ENCODE data around the gene RIMBP2.

- TF ChIP-seq POLR2A (IDR thresholded peaks at IDR 0.05) (no peak), EP300 (IDR thresholded peaks at IDR 0.05) (no peak)
- TF ChIP-seq, protein P1, sequence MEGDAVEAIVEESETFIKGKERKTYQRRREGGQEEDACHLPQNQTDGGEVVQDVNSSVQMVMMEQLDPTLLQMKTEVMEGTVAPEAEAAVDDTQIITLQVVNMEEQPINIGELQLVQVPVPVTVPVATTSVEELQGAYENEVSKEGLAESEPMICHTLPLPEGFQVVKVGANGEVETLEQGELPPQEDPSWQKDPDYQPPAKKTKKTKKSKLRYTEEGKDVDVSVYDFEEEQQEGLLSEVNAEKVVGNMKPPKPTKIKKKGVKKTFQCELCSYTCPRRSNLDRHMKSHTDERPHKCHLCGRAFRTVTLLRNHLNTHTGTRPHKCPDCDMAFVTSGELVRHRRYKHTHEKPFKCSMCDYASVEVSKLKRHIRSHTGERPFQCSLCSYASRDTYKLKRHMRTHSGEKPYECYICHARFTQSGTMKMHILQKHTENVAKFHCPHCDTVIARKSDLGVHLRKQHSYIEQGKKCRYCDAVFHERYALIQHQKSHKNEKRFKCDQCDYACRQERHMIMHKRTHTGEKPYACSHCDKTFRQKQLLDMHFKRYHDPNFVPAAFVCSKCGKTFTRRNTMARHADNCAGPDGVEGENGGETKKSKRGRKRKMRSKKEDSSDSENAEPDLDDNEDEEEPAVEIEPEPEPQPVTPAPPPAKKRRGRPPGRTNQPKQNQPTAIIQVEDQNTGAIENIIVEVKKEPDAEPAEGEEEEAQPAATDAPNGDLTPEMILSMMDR (IDR thresholded peaks at IDR 0.05) = no peak
Measured at GRCh38 chr12:130608831-130609230, 107.3 kb downstream of the RIMBP2 start.

Measured in tibial nerve (tissue), 4 donors.